Hepatocyte (in vitro differentiated cells): ENCODE data around the gene SGTA. TPM values are rescaled to one million over a fixed set of nuclear protein-coding genes. Genes with fewer than 3 reads are reported as not detected.

Experiments
- DNase-seq: peaks from one replicate; pipeline ENCODE4 v3.0.0-alpha.2; 2016; ENCODE audit warnings: low spot score
- H2AFZ ChIP-seq: fragments of 200-600 bp; sonication (generic); 2 replicates; pipeline ENCODE4 v1.6.0; 2016; ENCODE audit warnings: antibody characterized with exemption, mild to moderate bottlenecking
- H3K27ac ChIP-seq: fragments of 200-600 bp; sonication (generic); 2 replicates; pipeline ENCODE4 v1.5.1; 2016; ENCODE audit warnings: mild to moderate bottlenecking
- H3K27me3 ChIP-seq: fragments of 200-600 bp; sonication (generic); 2 replicates; pipeline ENCODE4 v1.6.1; 2016
- H3K36me3 ChIP-seq: fragments of 200-600 bp; sonication (generic); replicated peaks from 2 replicates; pipeline ENCODE4 v1.5.1; 2016; ENCODE audit warnings: low read depth; ENCODE audit not compliant: insufficient read depth
- H3K4me1 ChIP-seq: fragments of 200-600 bp; sonication (generic); 2 replicates; pipeline ENCODE4 v1.5.1; 2016; ENCODE audit warnings: mild to moderate bottlenecking, moderate library complexity; ENCODE audit not compliant: insufficient read depth
- H3K4me2 ChIP-seq: fragments of 200-600 bp; sonication (generic); 2 replicates; pipeline ENCODE4 v1.6.0; 2016
- H3K4me3 ChIP-seq: fragments of 200-600 bp; sonication (generic); 2 replicates; pipeline ENCODE4 v1.5.1; 2016; ENCODE audit warnings: mild to moderate bottlenecking
- H3K79me2 ChIP-seq: fragments of 200-600 bp; sonication (generic); 2 replicates; pipeline ENCODE4 v1.6.0; 2017; ENCODE audit warnings: mild to moderate bottlenecking
- H3K9me2 ChIP-seq: fragments of 200-600 bp; sonication (generic); replicated peaks from 2 replicates; pipeline ENCODE4 v1.6.0; 2017; ENCODE audit warnings: mild to moderate bottlenecking; ENCODE audit not compliant: insufficient read depth
- H3K9me3 ChIP-seq: fragments of 200-600 bp; sonication (generic); 2 replicates; pipeline ENCODE4 v1.5.1; 2016; ENCODE audit warnings: low read depth, mild to moderate bottlenecking
- H4K20me1 ChIP-seq: fragments of 200-600 bp; sonication (generic); 2 replicates; pipeline ENCODE4 v1.6.0; 2016; ENCODE audit warnings: mild to moderate bottlenecking; ENCODE audit not compliant: insufficient read depth, poor library complexity, severe bottlenecking
- CTCF ChIP-seq: fragments of 200-600 bp; sonication (generic); IDR thresholded peaks from 2 replicates; pipeline ENCODE4 v1.5.1; 2016; ENCODE audit warnings: antibody characterized with exemption, mild to moderate bottlenecking; ENCODE audit not compliant: poor library complexity
- EZH2 ChIP-seq: fragments of 200-600 bp; sonication (generic); IDR thresholded peaks from 2 replicates; pipeline ENCODE4 v1.6.1; 2016; ENCODE audit warnings: antibody characterized with exemption, mild to moderate bottlenecking, borderline replicate concordance
- EZH2phosphoT487 ChIP-seq: fragments of 200-600 bp; sonication (generic); IDR thresholded peaks from one replicate; pipeline ENCODE4 v1.6.1; 2018; ENCODE audit warnings: antibody characterized with exemption, mild to moderate bottlenecking, low read depth, moderate library complexity; ENCODE audit not compliant: unreplicated experiment, severe bottlenecking
- WGBS: methylation state at CpG from one replicate; pipeline ENCODE4 v1.1.6; 2016; ENCODE audit warnings: low lambda C conversion rate; ENCODE audit errors: missing lambda C conversion rate; 5-methylcytosine and 5-hydroxymethylcytosine counted together
- polyA plus RNA-seq: library from polyadenylated mRNA; unstranded; fragments of >200 nt; fragmentation: Nextera tagmentation; extraction: Ambion mirVana; gene quantifications from 2 replicates; pipeline ENCODE4 v1.2.1, GENCODE V29; 2016
- total RNA-seq: library from RNA; depleted of rRNA; stranded (reverse); fragments of >200 nt; gene quantifications from 2 replicates; pipeline ENCODE4 v1.2.3, GENCODE V29; 2014

The SGTA gene
- total and polyA plus RNA-seq, 2 experiments from 2014 or later = 37.4 to 62.8 TPM

GRCh38 chr19:2758601-2759313, 24.3 kb downstream of the SGTA start:
- Histone ChIP-seq H3K4me3 (no peak overlapping the region), H2AFZ (no peak overlapping the region), H3K9me3 (no peaks in the 10 kb centered on the region), H3K4me1 (no peaks in the 10 kb centered on the region), H3K27ac (no peak overlapping the region), H3K79me2 (no peaks in the 10 kb centered on the region), H3K27me3 (no peaks in the 10 kb centered on the region), H4K20me1 (no peaks in the 10 kb centered on the region), H3K9me2 (no peaks in the 10 kb centered on the region), H3K36me3 (no peaks in the 10 kb centered on the region), H3K4me2 (no peak overlapping the region)
- TF ChIP-seq EZH2phosphoT487 (no peak), EZH2 (no peak), CTCF (no peak)
- DNase-seq = no peak
- 97% methylated on average over 17 of the region's 17 CpGs for WGBS

GRCh38 chr19:2756921-2757881, 25.9 kb downstream of the SGTA start:
- WGBS = 98% methylated on average over 48 of the region's 48 CpGs
- TF ChIP-seq EZH2phosphoT487 (no peak), CTCF (no peak), EZH2 (no peak)
- no peak overlapping the region for H3K27ac ChIP-seq
- no peak overlapping the region for H3K4me2 ChIP-seq
- no peaks in the 10 kb centered on the region for H3K4me1 ChIP-seq
- H2AFZ ChIP-seq = no peak overlapping the region
- no peak for DNase-seq
- no peaks in the 10 kb centered on the region for H3K27me3 ChIP-seq
- no peaks in the 10 kb centered on the region for H3K9me3 ChIP-seq
- H3K4me3 ChIP-seq = no peak overlapping the region
- H3K79me2 ChIP-seq = no peaks in the 10 kb centered on the region
- H3K36me3 ChIP-seq = no peaks in the 10 kb centered on the region
- H4K20me1 ChIP-seq = no peaks in the 10 kb centered on the region
- H3K9me2 ChIP-seq = no peaks in the 10 kb centered on the region

- Histone ChIP-seq H3K36me3 (no peaks in the 10 kb centered on the region), H3K9me2 (no peaks in the 10 kb centered on the region), H3K4me3 (no peak overlapping the region), H3K79me2 (no peaks in the 10 kb centered on the region), H3K27me3 (no peaks in the 10 kb centered on the region), H3K4me1 (no peaks in the 10 kb centered on the region), H3K9me3 (no peaks in the 10 kb centered on the region), H3K27ac (no peak overlapping the region), H2AFZ (no peak overlapping the region), H4K20me1 (no peaks in the 10 kb centered on the region), H3K4me2 (no peak overlapping the region)
- 93% methylated on average over 8 of the region's 8 CpGs for WGBS
- DNase-seq = no peak
- TF ChIP-seq CTCF (no peak), EZH2phosphoT487 (no peak), EZH2 (no peak)
Measured at GRCh38 chr19:2756477-2756876, 26.6 kb downstream of the SGTA start.
